Type B pancreatic cell (in vitro differentiated cells): Measurements from ENCODE around the gene CASK. TPM values are rescaled to one million over a fixed set of nuclear protein-coding genes. Genes with fewer than 3 reads are reported as not detected.

Experiments used
- DNase-seq: peaks from one replicate; pipeline ENCODE4 v3.0.0; 2021; ENCODE audit warnings: mixed read lengths; ENCODE audit not compliant: unreplicated experiment; ENCODE audit errors: extremely low spot score
- H3K27ac Mint-ChIP-seq: 2 replicates; pipeline ENCODE4 v1.8.0; 2021; ENCODE audit warnings: mild to moderate bottlenecking, mixed read lengths
- H3K27me3 Mint-ChIP-seq: 2 replicates; pipeline ENCODE4 v1.8.0; 2021; ENCODE audit warnings: mixed read lengths
- H3K36me3 Mint-ChIP-seq: 2 replicates; pipeline ENCODE4 v1.8.0; 2021; ENCODE audit warnings: mixed read lengths
- H3K4me1 Mint-ChIP-seq: one replicate; pipeline ENCODE4 v1.8.0; 2021; ENCODE audit warnings: mixed read lengths; ENCODE audit not compliant: unreplicated experiment
- H3K4me3 Mint-ChIP-seq: 2 replicates; pipeline ENCODE4 v1.8.0; 2021; ENCODE audit warnings: mild to moderate bottlenecking, mixed read lengths
- H3K9me3 Mint-ChIP-seq: 2 replicates; pipeline ENCODE4 v1.8.0; 2021; ENCODE audit warnings: mixed read lengths
- CTCF ChIP-seq: fragments of 200-600 bp; sonication (generic); conservative IDR thresholded peaks from 2 replicates; pipeline ENCODE4 v1.5.0; 2021; ENCODE audit warnings: antibody characterized with exemption, mild to moderate bottlenecking
- long read RNA-seq: library from polyadenylated mRNA; unstranded; transcript quantifications from one replicate; pipeline ENCODE4 v2.0.0, GENCODE V29; 2020
- total RNA-seq: library from RNA; stranded (reverse); gene quantifications from 2 replicates; pipeline ENCODE4 v1.2.1, GENCODE V29; 2021; ENCODE audit warnings: low replicate concordance

The CASK gene
- 93.8 and 123 TPM in 2 replicates for total RNA-seq
- long read RNA-seq, full-length matches to known transcripts, result 2 of 62 reads
- long read RNA-seq, partial matches to known transcripts, result 41 of 62 reads
- long read RNA-seq, other reads (novel, unspliced or antisense), result 19 of 62 reads

GRCh38 chrX:41923211-41923977 lies at the start of gene CASK:
Gene CASK (minus strand): TSS chrX:41923554. CDS start chrX:41922988, 566 bp downstream.
- peak within 1 kb of the TSS; percentile 92 for H3K27ac Mint-ChIP-seq
- no peaks in the 10 kb centered on the region for H3K9me3 Mint-ChIP-seq
- H3K4me3 Mint-ChIP-seq, result peak within 1 kb of the TSS; percentile 93
- peak; percentile 94 for DNase-seq
- H3K36me3 Mint-ChIP-seq, result no peaks in the 10 kb centered on the region
- no peak for TF ChIP-seq CTCF
- no peaks in the 10 kb centered on the region for H3K27me3 Mint-ChIP-seq
- H3K4me1 Mint-ChIP-seq, result peaks cover 9% of the 10 kb centered on the region

GRCh38 chrX:41971346-41971745 lies 48.0 kb upstream of the CASK start:
- H3K9me3 Mint-ChIP-seq, result no peaks in the 10 kb centered on the region
- H3K36me3 Mint-ChIP-seq, result no peaks in the 10 kb centered on the region
- no peak overlapping the region for H3K4me3 Mint-ChIP-seq
- TF ChIP-seq CTCF, result no peak
- no peaks in the 10 kb centered on the region for H3K4me1 Mint-ChIP-seq
- H3K27me3 Mint-ChIP-seq, result no peaks in the 10 kb centered on the region
- no peak for DNase-seq
- no peak overlapping the region for H3K27ac Mint-ChIP-seq

- Mint-ChIP-seq H3K4me1 (no peaks in the 10 kb centered on the region), H3K27me3 (no peaks in the 10 kb centered on the region), H3K9me3 (no peaks in the 10 kb centered on the region), H3K4me3 (no peak overlapping the region), H3K36me3 (no peaks in the 10 kb centered on the region), H3K27ac (no peak overlapping the region)
- TF ChIP-seq CTCF, result no peak
- DNase-seq, result no peak
Measured at GRCh38 chrX:41970419-41970818, 47.1 kb upstream of the CASK start.

GRCh38 chrX:41963348-41963747 lies 40.0 kb upstream of the CASK start:
- H3K27me3 Mint-ChIP-seq, result no peaks in the 10 kb centered on the region
- H3K4me1 Mint-ChIP-seq, result no peaks in the 10 kb centered on the region
- H3K27ac Mint-ChIP-seq, result no peak overlapping the region
- DNase-seq, result no peak
- H3K36me3 Mint-ChIP-seq, result no peaks in the 10 kb centered on the region
- TF ChIP-seq CTCF, result no peak
- H3K4me3 Mint-ChIP-seq, result no peak overlapping the region
- no peaks in the 10 kb centered on the region for H3K9me3 Mint-ChIP-seq

- no peak overlapping the region for H3K4me3 Mint-ChIP-seq
- no peaks in the 10 kb centered on the region for H3K9me3 Mint-ChIP-seq
- H3K27ac Mint-ChIP-seq, result no peak overlapping the region
- H3K4me1 Mint-ChIP-seq, result no peaks in the 10 kb centered on the region
- H3K27me3 Mint-ChIP-seq, result no peaks in the 10 kb centered on the region
- DNase-seq, result no peak
- no peak for TF ChIP-seq CTCF
- no peaks in the 10 kb centered on the region for H3K36me3 Mint-ChIP-seq
Measured at GRCh38 chrX:41960142-41960541, 36.8 kb upstream of the CASK start.
